PFSK-1 (cell line): ENCODE measurements around the gene TJAP1.

Experiments
- FOXP2 ChIP-seq: optimal IDR thresholded peaks from 2 replicates; pipeline ENCODE3; 2011; ENCODE audit warnings: borderline replicate concordance, control low read depth, inconsistent platforms; ENCODE audit not compliant: insufficient read depth; ENCODE audit errors: extremely low read length, extremely low read depth
- POLR2AphosphoS5 ChIP-seq: IDR thresholded peaks from 2 replicates; pipeline ENCODE4 v1.6.1; 2012; ENCODE audit warnings: low read depth, mild to moderate bottlenecking, control low read depth, low read length, moderate library complexity
- SIN3A ChIP-seq: IDR thresholded peaks from 2 replicates; pipeline ENCODE4 v1.6.1; 2012; ENCODE audit warnings: mild to moderate bottlenecking, low read length, moderate library complexity, borderline replicate concordance; ENCODE audit not compliant: insufficient read depth
- TAF1 ChIP-seq: IDR thresholded peaks from 2 replicates; pipeline ENCODE4 v1.6.1; 2012; ENCODE audit warnings: low read length, control low read depth, borderline replicate concordance; ENCODE audit not compliant: insufficient read depth
- TF ChIP-seq, protein P1 (sequence below), 2 experiments: IDR thresholded peaks; 2 replicates each; pipeline versions ENCODE4 v1.6.1 to v1.8.0; 2011 to 2012; ENCODE audit warnings: low read depth in 2 of 2, low read length in 2 of 2, control low read depth in 1 of 2, inconsistent platforms in 1 of 2, mild to moderate bottlenecking in 1 of 2, moderate library complexity in 1 of 2; ENCODE audit not compliant: insufficient read depth in 1 of 2

The TJAP1 gene

DNA sequence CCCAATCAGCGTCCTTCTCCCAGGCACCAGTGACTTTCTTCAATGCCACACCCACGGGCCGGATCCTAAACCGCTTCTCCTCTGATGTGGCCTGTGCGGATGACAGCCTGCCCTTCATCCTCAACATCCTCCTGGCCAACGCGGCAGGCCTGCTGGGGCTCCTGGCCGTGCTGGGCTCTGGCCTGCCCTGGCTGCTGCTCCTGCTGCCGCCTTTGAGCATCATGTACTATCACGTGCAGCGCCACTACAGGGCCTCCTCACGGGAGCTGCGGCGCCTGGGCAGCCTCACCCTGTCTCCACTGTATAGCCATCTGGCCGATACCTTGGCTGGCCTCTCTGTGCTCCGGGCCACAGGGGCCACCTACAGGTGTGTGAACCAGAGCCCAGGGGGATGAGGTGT is 31.8 kb upstream of the TJAP1 start:
- TF ChIP-seq POLR2AphosphoS5 = no peak
- TF ChIP-seq, protein P1, sequence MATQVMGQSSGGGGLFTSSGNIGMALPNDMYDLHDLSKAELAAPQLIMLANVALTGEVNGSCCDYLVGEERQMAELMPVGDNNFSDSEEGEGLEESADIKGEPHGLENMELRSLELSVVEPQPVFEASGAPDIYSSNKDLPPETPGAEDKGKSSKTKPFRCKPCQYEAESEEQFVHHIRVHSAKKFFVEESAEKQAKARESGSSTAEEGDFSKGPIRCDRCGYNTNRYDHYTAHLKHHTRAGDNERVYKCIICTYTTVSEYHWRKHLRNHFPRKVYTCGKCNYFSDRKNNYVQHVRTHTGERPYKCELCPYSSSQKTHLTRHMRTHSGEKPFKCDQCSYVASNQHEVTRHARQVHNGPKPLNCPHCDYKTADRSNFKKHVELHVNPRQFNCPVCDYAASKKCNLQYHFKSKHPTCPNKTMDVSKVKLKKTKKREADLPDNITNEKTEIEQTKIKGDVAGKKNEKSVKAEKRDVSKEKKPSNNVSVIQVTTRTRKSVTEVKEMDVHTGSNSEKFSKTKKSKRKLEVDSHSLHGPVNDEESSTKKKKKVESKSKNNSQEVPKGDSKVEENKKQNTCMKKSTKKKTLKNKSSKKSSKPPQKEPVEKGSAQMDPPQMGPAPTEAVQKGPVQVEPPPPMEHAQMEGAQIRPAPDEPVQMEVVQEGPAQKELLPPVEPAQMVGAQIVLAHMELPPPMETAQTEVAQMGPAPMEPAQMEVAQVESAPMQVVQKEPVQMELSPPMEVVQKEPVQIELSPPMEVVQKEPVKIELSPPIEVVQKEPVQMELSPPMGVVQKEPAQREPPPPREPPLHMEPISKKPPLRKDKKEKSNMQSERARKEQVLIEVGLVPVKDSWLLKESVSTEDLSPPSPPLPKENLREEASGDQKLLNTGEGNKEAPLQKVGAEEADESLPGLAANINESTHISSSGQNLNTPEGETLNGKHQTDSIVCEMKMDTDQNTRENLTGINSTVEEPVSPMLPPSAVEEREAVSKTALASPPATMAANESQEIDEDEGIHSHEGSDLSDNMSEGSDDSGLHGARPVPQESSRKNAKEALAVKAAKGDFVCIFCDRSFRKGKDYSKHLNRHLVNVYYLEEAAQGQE (IDR thresholded peaks at IDR 0.05; ENCODE audit: insufficient read depth in 1 of 2, low read depth in 2 of 2, low read length in 2 of 2) = no peak
- TF ChIP-seq SIN3A = no peak
- no peak for TF ChIP-seq TAF1
- no peak for TF ChIP-seq FOXP2

DNA sequence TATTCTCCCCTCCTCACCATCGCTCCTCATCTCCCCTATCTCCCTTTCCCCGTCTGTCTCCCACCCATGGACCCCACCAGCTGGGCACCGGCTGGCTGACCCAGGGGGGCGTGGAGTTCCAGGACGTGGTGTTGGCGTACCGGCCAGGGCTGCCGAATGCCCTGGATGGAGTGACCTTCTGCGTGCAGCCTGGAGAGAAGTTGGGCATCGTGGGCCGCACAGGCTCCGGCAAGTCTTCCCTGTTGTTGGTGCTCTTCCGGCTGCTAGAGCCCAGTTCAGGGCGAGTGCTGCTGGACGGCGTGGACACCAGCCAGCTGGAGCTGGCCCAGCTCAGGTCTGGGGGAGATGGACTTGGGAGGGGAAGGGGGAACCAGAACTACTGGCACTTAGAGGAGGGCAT is 29.8 kb upstream of the TJAP1 start:
- TF ChIP-seq, protein P1 (IDR thresholded peaks at IDR 0.05; ENCODE audit: insufficient read depth in 1 of 2, low read depth in 2 of 2, low read length in 2 of 2) = no peak
- TF ChIP-seq SIN3A = no peak
- no peak for TF ChIP-seq POLR2AphosphoS5
- TF ChIP-seq FOXP2 = no peak
- no peak for TF ChIP-seq TAF1

DNA sequence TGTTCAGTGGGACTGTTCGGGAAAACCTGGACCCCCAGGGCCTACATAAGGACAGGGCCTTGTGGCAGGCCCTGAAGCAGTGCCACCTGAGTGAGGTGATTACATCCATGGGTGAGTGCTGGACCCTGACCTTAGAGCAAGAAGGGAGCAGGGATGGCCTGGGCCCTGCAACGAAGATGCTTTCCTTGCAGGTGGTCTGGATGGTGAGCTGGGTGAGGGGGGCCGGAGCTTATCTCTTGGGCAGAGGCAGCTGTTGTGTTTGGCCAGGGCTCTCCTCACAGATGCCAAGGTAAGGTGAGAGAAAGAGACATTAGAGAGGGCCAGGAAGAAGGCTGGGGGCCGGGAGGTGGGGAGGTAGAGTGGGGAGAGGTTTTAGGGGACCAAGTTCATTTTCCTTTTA is 28.5 kb upstream of the TJAP1 start:
- no peak for TF ChIP-seq TAF1
- TF ChIP-seq POLR2AphosphoS5 = no peak
- TF ChIP-seq FOXP2 = no peak
- TF ChIP-seq, protein P1 (IDR thresholded peaks at IDR 0.05; ENCODE audit: insufficient read depth in 1 of 2, low read depth in 2 of 2, low read length in 2 of 2) = no peak
- no peak for TF ChIP-seq SIN3A

DNA sequence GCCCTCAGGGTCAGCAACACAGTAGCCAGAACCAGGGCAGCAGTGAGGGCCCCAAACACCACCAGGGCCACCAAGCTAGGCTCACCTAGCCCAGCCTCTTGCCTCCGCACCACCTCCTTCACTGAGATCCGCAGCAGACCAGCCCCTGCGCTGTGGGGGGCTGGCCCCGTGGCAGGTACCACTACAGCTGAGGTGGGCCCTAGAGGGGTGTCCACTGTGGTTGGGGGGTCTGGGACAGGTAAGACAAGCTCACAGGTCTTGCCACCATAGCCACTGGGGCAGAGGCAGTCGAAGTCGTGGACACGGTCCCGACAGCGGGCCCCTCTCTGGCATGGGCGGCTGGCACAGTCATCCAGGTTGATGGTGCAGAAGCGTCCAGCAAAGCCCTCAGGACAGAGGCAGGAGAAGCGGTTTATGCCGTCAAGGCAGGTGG is 26.7 kb upstream of the TJAP1 start:
- no peak for TF ChIP-seq FOXP2
- TF ChIP-seq, protein P1 (IDR thresholded peaks at IDR 0.05; ENCODE audit: insufficient read depth in 1 of 2, low read depth in 2 of 2, low read length in 2 of 2) = no peak
- no peak for TF ChIP-seq SIN3A
- TF ChIP-seq POLR2AphosphoS5 = no peak
- TF ChIP-seq TAF1 = no peak

DNA sequence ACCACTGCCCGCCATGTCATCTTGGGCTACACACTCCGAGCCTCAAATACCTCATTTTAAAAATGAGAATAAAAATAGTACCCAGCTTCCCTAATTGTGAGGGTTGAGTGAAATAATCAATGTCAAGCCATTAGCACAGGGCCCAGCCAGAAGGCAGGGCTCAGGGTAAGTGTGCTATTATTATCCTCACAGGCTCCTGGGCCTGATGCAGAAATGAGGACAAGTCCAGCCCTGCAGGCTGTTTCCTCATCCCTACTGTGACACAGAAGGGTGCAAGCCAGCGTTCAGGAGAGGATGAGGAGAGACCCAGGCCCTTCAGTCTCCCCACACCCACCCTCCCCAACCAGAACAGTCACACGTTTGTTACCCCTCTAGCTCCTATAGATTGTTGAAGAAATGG is 26.0 kb upstream of the TJAP1 start:
- no peak for TF ChIP-seq TAF1
- TF ChIP-seq, protein P1 (IDR thresholded peaks at IDR 0.05; ENCODE audit: insufficient read depth in 1 of 2, low read depth in 2 of 2, low read length in 2 of 2) = no peak
- no peak for TF ChIP-seq POLR2AphosphoS5
- no peak for TF ChIP-seq SIN3A
- no peak for TF ChIP-seq FOXP2
